ENCODE data around the gene TWNK. TPM values are rescaled to one million over a fixed set of nuclear protein-coding genes. Genes with fewer than 3 reads are reported as not detected.

The TWNK gene
- total and polyA plus RNA-seq, 2 experiments from 2014 or later: 12.2 to 29.4 TPM

DNA sequence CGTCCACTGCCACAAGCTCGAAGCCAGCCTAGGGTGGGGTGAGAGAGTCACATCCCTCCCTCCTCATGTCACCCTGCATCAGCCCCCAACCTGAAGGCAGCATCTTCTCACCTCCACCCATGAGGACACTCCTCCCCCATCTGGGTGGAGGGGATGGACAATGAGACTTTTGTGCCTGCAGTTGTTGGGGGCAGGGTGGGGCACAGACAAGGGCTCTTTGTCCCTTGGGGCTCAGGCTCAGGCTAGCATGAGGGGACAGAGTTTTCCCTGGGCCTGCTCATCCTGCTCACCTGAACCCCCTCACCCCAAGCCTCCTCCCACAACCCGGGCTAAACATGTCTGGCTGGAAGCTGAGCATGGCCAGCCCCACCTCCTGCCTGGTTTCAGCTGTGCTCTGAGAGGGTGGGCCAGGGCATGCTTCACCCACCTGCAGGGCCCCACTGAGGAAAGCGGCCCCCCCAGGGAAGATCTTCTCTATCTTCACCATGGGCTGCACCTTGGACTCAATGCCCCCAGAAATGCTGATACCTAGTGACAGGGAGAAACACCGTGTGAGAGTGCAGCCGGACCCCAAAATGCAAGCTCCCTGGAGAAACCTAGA, 21.6 kb downstream of the TWNK start (continued):
- TF ChIP-seq, protein P1, sequence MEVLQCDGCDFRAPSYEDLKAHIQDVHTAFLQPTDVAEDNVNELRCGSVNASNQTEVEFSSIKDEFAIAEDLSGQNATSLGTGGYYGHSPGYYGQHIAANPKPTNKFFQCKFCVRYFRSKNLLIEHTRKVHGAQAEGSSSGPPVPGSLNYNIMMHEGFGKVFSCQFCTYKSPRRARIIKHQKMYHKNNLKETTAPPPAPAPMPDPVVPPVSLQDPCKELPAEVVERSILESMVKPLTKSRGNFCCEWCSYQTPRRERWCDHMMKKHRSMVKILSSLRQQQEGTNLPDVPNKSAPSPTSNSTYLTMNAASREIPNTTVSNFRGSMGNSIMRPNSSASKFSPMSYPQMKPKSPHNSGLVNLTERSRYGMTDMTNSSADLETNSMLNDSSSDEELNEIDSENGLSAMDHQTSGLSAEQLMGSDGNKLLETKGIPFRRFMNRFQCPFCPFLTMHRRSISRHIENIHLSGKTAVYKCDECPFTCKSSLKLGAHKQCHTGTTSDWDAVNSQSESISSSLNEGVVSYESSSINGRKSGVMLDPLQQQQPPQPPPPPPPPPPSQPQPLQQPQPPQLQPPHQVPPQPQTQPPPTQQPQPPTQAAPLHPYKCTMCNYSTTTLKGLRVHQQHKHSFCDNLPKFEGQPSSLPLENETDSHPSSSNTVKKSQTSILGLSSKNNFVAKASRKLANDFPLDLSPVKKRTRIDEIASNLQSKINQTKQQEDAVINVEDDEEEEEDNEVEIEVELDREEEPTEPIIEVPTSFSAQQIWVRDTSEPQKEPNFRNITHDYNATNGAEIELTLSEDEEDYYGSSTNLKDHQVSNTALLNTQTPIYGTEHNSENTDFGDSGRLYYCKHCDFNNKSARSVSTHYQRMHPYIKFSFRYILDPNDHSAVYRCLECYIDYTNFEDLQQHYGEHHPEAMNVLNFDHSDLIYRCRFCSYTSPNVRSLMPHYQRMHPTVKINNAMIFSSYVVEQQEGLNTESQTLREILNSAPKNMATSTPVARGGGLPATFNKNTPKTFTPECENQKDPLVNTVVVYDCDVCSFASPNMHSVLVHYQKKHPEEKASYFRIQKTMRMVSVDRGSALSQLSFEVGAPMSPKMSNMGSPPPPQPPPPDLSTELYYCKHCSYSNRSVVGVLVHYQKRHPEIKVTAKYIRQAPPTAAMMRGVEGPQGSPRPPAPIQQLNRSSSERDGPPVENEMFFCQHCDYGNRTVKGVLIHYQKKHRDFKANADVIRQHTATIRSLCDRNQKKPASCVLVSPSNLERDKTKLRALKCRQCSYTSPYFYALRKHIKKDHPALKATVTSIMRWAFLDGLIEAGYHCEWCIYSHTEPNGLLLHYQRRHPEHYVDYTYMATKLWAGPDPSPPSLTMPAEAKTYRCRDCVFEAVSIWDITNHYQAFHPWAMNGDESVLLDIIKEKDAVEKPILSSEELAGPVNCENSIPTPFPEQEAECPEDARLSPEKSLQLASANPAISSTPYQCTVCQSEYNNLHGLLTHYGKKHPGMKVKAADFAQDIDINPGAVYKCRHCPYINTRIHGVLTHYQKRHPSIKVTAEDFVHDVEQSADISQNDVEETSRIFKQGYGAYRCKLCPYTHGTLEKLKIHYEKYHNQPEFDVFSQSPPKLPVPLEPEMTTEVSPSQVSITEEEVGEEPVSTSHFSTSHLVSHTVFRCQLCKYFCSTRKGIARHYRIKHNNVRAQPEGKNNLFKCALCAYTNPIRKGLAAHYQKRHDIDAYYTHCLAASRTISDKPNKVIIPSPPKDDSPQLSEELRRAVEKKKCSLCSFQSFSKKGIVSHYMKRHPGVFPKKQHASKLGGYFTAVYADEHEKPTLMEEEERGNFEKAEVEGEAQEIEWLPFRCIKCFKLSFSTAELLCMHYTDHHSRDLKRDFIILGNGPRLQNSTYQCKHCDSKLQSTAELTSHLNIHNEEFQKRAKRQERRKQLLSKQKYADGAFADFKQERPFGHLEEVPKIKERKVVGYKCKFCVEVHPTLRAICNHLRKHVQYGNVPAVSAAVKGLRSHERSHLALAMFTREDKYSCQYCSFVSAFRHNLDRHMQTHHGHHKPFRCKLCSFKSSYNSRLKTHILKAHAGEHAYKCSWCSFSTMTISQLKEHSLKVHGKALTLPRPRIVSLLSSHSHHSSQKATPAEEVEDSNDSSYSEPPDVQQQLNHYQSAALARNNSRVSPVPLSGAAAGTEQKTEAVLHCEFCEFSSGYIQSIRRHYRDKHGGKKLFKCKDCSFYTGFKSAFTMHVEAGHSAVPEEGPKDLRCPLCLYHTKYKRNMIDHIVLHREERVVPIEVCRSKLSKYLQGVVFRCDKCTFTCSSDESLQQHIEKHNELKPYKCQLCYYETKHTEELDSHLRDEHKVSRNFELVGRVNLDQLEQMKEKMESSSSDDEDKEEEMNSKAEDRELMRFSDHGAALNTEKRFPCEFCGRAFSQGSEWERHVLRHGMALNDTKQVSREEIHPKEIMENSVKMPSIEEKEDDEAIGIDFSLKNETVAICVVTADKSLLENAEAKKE (CRISPR knock-in tag; IDR thresholded peaks at IDR 0.05): no peak
- TF ChIP-seq, protein P2, sequence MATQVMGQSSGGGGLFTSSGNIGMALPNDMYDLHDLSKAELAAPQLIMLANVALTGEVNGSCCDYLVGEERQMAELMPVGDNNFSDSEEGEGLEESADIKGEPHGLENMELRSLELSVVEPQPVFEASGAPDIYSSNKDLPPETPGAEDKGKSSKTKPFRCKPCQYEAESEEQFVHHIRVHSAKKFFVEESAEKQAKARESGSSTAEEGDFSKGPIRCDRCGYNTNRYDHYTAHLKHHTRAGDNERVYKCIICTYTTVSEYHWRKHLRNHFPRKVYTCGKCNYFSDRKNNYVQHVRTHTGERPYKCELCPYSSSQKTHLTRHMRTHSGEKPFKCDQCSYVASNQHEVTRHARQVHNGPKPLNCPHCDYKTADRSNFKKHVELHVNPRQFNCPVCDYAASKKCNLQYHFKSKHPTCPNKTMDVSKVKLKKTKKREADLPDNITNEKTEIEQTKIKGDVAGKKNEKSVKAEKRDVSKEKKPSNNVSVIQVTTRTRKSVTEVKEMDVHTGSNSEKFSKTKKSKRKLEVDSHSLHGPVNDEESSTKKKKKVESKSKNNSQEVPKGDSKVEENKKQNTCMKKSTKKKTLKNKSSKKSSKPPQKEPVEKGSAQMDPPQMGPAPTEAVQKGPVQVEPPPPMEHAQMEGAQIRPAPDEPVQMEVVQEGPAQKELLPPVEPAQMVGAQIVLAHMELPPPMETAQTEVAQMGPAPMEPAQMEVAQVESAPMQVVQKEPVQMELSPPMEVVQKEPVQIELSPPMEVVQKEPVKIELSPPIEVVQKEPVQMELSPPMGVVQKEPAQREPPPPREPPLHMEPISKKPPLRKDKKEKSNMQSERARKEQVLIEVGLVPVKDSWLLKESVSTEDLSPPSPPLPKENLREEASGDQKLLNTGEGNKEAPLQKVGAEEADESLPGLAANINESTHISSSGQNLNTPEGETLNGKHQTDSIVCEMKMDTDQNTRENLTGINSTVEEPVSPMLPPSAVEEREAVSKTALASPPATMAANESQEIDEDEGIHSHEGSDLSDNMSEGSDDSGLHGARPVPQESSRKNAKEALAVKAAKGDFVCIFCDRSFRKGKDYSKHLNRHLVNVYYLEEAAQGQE (IDR thresholded peaks at IDR 0.05; ENCODE audit: unreplicated experiment): no peak
- TF ChIP-seq ZNF114 (CRISPR knock-in tag; IDR thresholded peaks at IDR 0.05): no peak
- no peak for TF ChIP-seq STAT1 (IDR thresholded peaks at IDR 0.05; ENCODE audit: unreplicated experiment)

GRCh38 chr10:101010329-101010728, 23.0 kb downstream of the TWNK start:
- H3K9me3 Mint-ChIP-seq: no peaks in the 10 kb centered on the region; the same call in 2 of the 3 replicates
- H4K20me1 ChIP-seq (replicated peaks; ENCODE audit: insufficient read depth): no peaks in the 10 kb centered on the region
- no peak overlapping the region for H3K27ac Mint-ChIP-seq
- H3K4me3 ChIP-seq: no peak overlapping the region
- H3K4me1 Mint-ChIP-seq: peaks cover 26% of the 10 kb centered on the region
- 0 out of 2 replicates have a peak, but pooled peaks cover 4% of the 10 kb centered on the region for H3F3A ChIP-seq (replicated peaks; ENCODE audit: low read depth)
- no peaks in the 10 kb centered on the region for H3K36me3 ChIP-seq (ENCODE audit: insufficient read depth)
- TF ChIP-seq, protein P3, sequence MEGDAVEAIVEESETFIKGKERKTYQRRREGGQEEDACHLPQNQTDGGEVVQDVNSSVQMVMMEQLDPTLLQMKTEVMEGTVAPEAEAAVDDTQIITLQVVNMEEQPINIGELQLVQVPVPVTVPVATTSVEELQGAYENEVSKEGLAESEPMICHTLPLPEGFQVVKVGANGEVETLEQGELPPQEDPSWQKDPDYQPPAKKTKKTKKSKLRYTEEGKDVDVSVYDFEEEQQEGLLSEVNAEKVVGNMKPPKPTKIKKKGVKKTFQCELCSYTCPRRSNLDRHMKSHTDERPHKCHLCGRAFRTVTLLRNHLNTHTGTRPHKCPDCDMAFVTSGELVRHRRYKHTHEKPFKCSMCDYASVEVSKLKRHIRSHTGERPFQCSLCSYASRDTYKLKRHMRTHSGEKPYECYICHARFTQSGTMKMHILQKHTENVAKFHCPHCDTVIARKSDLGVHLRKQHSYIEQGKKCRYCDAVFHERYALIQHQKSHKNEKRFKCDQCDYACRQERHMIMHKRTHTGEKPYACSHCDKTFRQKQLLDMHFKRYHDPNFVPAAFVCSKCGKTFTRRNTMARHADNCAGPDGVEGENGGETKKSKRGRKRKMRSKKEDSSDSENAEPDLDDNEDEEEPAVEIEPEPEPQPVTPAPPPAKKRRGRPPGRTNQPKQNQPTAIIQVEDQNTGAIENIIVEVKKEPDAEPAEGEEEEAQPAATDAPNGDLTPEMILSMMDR (conservative IDR thresholded peaks at IDR 0.05; ENCODE audit: low read depth in 2 of 2): 0 out of 4 replicates have a peak, but pooled peaks of 1 of the 2 experiments have one; percentile 12
- no peak for TF ChIP-seq NANOG (IDR thresholded peaks at IDR 0.05; ENCODE audit: borderline replicate concordance)
- peaks cover 10% of the 10 kb centered on the region; the same call in 1 of the 2 replicates for H3K27me3 ChIP-seq (ENCODE audit: insufficient read depth)
- H3K4me2 ChIP-seq: no peak overlapping the region
- peaks cover 28% of the 10 kb centered on the region for H3K27me3 Mint-ChIP-seq (ENCODE audit: insufficient read depth, low read depth, poor library complexity)
- DNase-seq (ENCODE audit: low spot score): no peak
- no peak overlapping the region for H2AFZ ChIP-seq
- no peak overlapping the region for H3K27ac ChIP-seq (ENCODE audit: low read depth)
- no peaks in the 10 kb centered on the region for H3K79me2 ChIP-seq (replicated peaks; ENCODE audit: insufficient read depth)
- H3K9me2 ChIP-seq (ENCODE audit: insufficient read depth): no peaks in the 10 kb centered on the region
- H3K4me3 Mint-ChIP-seq: no peak overlapping the region
- H3K4me1 ChIP-seq (ENCODE audit: insufficient read depth): peaks cover 14% of the 10 kb centered on the region; the same call in 1 of the 2 replicates
- no peak for ATAC-seq
- H3K36me3 Mint-ChIP-seq (ENCODE audit: low read depth): peaks cover 10% of the 10 kb centered on the region

All from GM23338 (cell line).